HG03439 (cell line): ENCODE data around the gene DUXB.

ENCODE experiments used
- ATAC-seq: cut with Tn5 transposase; IDR thresholded peaks from one replicate; pipeline ENCODE4 v1.9.1; 2021; ENCODE audit warnings: mild to moderate bottlenecking, moderate library complexity; ENCODE audit not compliant: unreplicated experiment

The DUXB gene, protein sequence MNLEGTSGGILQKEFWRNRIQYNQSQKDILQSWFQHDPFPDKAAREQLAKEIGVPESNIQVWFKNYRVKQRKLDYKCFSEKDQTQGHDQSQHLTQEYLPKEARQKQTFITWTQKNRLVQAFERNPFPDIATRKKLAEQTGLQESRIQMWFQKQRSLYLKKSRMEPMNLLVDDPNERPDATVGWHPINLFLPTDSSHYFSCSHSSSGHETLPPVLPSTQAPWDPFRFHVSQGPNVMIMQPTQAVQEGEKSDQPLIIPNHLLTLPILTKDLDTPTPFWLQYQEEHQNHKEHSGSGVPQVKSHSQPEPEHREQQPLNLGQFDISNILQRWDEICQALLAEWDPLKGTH

GRCh38 chr16:75701361-75701760, at the start of gene DUXB:
TSS of gene DUXB (minus strand) at chr16:75701461. CDS start at chr16:75701418, 43 bp downstream.
- no peak for ATAC-seq

DNA sequence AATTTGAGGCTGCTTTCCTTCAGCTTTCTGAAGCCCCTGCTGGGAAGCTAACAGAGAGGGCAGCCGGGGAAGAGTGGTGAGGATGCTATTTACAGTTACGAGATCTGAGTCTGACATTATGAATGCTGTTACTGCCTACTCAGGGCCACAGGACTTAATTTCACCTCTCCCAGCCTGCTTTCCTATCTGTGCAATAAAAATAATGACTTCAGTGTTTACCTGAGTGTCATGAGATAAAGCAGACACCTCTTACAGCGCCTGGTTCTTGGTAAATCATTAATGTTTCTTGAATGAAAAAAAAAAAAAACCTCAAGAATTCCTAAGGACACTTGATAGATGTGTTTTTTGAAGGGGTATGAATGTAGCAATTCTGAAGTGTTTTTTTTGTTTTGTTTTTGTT, 49.3 kb upstream of the DUXB start:
- ATAC-seq: no peak

GRCh38 chr16:75746359-75746758, 45.1 kb upstream of the DUXB start:
- ATAC-seq: no peak

DNA sequence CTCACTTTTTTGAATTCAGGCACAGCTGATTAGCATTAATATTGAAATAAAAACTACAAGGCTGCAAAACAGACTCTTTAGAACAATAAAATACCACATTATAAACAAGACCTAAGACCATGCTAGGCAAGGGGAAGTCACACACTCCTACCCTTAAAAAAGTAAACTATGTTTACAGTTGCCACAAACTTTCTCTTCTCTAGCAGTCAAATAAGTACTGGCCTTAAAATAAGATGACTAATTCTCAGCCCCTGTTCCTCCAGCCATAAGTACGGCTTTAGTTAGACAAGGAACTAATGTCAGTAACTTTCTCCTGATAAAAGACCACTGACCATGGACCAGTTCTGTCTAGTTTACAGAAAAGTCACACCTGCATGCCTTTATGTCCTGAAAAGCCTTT, 44.6 kb upstream of the DUXB start:
- no peak for ATAC-seq

DNA sequence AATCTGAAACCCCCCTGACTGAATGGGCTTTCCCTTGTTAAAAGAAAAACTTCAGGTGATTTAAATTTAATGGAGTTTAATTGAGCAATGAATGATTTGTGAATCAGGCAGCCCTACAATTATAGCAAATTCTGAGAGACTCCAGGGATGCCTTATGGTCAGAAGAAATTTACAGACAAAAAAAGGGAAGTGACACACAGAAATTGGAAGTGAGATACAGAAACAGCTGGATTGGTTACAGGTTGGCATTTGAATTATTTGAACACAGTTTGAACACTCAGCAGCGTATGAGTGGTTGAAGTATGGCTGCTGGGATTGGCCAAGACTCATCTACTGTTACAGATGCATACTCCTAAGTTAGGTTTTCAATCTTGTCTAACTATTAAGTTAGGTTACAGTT, 44.0 kb upstream of the DUXB start:
- no peak for ATAC-seq

DNA sequence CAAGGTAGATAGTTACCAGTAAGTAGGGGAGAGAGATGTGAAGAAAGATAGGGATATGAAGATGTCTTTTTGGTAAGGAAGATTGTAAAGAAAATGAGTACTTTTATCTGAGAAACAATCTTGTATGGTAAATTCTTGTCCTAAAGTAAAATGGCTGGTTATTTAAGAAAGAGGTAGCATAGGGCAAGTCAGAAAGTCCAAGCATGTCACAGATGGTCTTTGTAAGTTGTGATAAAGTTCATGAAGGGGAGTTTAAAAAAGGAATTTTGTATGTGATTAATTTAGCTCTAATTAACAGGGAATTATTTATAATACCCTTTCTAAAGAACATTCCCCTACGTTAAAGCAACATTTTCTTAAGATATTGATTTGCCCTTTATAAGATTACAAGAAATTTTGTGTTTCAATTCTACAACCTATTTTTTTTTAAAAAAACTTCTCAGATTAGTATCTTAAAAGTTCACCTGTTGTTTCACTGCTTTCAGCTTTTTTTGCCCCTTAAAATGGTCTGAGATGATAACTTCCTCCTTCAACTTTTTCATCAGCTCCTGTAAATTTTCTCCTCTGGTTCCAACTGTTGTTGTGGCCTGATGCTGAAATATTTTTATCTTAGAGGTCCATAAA, 41.3 kb upstream of the DUXB start:
- no peak for ATAC-seq

GRCh38 chr16:75733305-75734211, 32.3 kb upstream of the DUXB start:
- no peak for ATAC-seq

DNA sequence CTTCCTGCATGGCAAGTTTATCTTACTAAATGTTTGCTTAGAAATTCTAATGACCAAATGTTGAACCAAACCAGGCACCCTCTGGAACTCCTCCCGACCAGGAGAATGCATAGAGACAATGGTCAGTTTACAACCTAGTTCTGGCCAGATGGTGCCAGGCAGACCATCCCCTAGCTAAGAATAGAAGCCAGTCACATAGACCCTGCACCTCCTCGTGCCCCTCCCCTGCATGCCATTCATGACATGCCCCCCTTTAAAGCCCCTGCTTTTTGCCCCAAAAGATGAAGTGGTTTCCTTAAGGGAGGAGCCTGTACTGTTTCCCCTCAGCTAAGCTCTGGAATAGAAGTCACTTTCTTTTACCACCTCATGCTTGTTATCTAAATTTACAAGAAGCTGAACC, 31.6 kb upstream of the DUXB start:
- ATAC-seq: no peak

DNA sequence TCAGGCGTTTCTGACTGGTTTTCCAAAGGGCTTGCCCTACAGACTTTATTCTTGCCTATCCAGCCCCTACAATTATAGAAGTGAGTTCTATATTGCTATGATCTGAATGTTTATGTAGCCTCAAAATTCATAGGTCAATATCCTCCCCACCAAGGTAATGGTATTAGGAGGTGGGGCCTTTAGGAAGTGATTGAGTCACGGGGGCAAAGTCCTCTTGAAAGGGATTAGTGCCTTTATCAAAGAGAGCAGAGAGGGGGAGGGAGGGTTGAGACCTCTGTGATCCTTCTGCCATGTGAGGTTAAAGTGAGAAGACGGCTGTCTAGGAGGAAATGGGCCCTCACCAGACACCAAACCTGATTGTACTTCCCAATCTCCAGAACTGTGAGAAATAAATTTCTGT, 26.0 kb upstream of the DUXB start:
- no peak for ATAC-seq

DNA sequence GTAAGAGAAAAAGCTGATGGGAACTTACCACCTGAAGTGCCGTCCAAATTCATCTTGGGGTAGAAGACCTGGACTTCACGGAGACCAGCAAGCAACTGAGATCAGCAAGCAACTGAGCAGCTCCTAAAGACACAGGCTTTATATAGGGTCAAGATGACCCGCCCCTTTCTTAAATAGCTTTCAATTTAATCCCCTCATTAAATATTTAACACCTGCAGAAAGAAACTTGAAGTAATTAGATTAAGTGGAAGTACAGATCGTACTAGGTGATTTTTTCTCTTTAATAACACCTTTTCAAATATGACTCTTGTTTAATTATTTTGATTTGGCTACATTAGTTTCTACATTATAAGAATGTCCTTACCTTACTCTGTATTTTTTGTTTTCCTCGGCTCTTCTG, 25.1 kb upstream of the DUXB start, which contains the start of gene CPHXL:
Gene CPHXL, minus strand, starts transcription at position 101 of the 400 bp plus-strand sequence. Its CDS starts 48 bp downstream, at position 53.
- no peak for ATAC-seq

GRCh38 chr16:75718452-75718851, 17.2 kb upstream of the DUXB start:
- no peak for ATAC-seq

GRCh38 chr16:75714661-75715060, 13.4 kb upstream of the DUXB start:
- no peak for ATAC-seq

GRCh38 chr16:75710344-75710743, 9.1 kb upstream of the DUXB start:
- no peak for ATAC-seq

DNA sequence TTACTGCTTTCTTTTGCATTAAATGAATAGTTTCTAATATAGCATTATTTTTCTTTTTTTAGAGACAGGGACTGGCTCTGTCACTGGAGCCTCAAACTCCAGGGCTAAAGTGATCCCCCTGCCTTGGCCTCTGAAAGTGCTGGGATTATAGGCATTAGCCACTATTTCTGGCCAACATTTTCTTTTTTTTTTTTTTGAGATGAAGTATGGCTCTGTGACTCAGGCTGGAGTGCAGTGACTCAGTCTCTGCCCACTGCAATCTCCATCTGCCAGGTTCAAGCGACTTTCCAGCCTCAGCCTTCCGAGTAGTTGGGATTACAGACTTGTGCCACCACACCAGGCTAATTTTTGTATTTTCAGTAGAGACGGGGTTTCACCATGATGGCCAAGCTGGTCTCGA, 2.0 kb upstream of the DUXB start:
- ATAC-seq: no peak

- ATAC-seq: no peak
These were observed 981 bp upstream of the DUXB start for GRCh38 chr16:75702242-75702641.

DNA sequence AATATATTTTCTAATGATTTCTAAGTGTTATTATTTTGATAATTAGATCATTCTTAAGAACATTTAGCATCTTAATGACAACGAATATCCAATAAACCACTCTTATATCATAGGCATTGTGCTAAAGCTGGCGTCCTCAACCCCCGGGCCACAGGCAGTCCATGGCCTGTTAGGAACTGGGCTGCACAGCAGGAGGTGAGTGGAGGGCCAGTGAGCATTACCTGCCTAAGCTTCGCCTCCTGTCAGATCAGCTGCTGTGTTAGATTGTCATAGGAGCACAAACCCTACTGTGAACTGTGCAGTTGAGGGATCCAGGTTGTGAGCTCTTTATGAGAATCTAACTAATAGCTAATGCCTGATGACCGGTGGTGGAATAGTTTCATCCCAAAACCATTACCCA, 3.7 kb downstream of the DUXB start:
- ATAC-seq: no peak

- no peak for ATAC-seq
These were observed 5.6 kb downstream of the DUXB start for GRCh38 chr16:75695708-75696107.

GRCh38 chr16:75687361-75687760, 13.9 kb downstream of the DUXB start:
- ATAC-seq: no peak

DNA sequence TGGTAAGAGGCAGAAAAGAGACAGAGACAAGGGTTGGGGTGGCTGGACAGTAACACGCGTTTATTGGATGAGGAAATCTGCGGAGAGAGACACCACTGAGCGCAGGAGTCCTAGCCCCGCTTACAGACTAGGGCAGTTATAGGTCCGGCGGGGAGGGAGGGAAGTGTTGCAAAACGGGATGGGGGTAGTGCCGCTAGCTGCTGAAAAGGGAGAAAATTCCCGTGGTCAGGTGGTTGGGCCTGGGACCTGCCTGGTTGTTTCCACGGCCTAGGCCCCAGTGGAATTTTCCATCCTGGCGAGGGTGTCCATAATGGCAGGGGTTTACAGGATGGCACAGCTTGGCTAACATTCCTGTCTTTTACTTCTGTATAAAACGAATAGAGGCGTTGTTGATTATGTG, 19.0 kb downstream of the DUXB start:
- no peak for ATAC-seq

DNA sequence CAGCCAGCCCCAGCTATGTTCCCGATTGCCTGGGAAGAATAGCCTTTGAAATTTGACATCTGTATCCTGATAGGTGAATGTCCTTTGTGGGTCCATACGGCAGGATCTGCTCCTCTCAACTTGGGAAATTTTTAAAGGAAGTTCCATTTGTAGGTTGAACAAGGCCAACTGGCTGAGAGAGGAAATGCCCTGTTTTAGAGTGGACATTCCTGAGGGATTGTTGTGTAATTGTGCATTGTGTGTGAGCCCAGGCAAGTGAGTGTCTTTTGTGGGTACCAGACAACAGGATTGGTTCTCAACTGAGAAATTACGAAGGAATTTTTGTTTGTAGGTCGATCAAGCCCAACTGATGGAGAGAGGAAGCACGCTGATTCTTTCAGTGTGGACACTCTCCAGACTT, 21.9 kb downstream of the DUXB start:
- ATAC-seq: no peak

- ATAC-seq: no peak
These were observed 24.4 kb downstream of the DUXB start, which contains the start of gene CPHXL2 for GRCh38 chr16:75676909-75677308. TSS of gene CPHXL2 (minus strand) at chr16:75677009. CDS start at chr16:75676999, 10 bp downstream.
